ENCODE results near the gene FBL. TPM values are rescaled to one million over a fixed set of nuclear protein-coding genes. Genes with fewer than 3 reads are reported as not detected.

Gene FBL
- total RNA-seq, 2 experiments from 2014 or later, result 336 to 365 TPM

GRCh38 chr19:39838569-39838968 lies 7.6 kb downstream of the FBL start:
- peaks cover 19% of the 10 kb centered on the region for H4K20me1 ChIP-seq (ENCODE audit: insufficient read depth, low read length)

GRCh38 chr19:39837978-39838377 lies 8.2 kb downstream of the FBL start:
- peaks cover 30% of the 10 kb centered on the region for H3K79me2 ChIP-seq (ENCODE audit: insufficient read depth, low read depth, low read length)
- peaks cover 14% of the 10 kb centered on the region for H4K20me1 ChIP-seq (ENCODE audit: insufficient read depth, low read length)
- no peak overlapping the region for H3K4me2 ChIP-seq (ENCODE audit: low read length)
- no peak overlapping the region for H3K27ac ChIP-seq (ENCODE audit: low read depth, low read length, poor library complexity, severe bottlenecking)
- ChIA-PET CTCF (ENCODE audit: unreplicated experiment) (no interaction called here), POLR2A (no interaction called here)
- no peaks in the 10 kb centered on the region for H3K9me2 ChIP-seq (ENCODE audit: insufficient read depth, low read length)
- no peak overlapping the region for H3K4me3 ChIP-seq (ENCODE audit: low read depth, low read length, poor library complexity, severe bottlenecking)
- H2AFZ ChIP-seq (ENCODE audit: low read length), result no peak overlapping the region
- TF ChIP-seq, protein P1, sequence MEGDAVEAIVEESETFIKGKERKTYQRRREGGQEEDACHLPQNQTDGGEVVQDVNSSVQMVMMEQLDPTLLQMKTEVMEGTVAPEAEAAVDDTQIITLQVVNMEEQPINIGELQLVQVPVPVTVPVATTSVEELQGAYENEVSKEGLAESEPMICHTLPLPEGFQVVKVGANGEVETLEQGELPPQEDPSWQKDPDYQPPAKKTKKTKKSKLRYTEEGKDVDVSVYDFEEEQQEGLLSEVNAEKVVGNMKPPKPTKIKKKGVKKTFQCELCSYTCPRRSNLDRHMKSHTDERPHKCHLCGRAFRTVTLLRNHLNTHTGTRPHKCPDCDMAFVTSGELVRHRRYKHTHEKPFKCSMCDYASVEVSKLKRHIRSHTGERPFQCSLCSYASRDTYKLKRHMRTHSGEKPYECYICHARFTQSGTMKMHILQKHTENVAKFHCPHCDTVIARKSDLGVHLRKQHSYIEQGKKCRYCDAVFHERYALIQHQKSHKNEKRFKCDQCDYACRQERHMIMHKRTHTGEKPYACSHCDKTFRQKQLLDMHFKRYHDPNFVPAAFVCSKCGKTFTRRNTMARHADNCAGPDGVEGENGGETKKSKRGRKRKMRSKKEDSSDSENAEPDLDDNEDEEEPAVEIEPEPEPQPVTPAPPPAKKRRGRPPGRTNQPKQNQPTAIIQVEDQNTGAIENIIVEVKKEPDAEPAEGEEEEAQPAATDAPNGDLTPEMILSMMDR (conservative IDR thresholded peaks at IDR 0.05; ENCODE audit: low read length), result no peak
- no peak for TF ChIP-seq EZH2phosphoT487 (IDR thresholded peaks at IDR 0.05; ENCODE audit: borderline replicate concordance, low read depth, low read length)
- intact Hi-C loops (cut with micrococcal nuclease; ENCODE audit: unreplicated experiment), result no loop called here
- H3K9me3 ChIP-seq (ENCODE audit: low read length), result no peaks in the 10 kb centered on the region
- H3K36me3 ChIP-seq (ENCODE audit: insufficient read depth, low read length), result peaks cover 83% of the 10 kb centered on the region
- BruUV-seq (replicated peaks), result no TSS peak
- peaks cover 24% of the 10 kb centered on the region for H3K4me1 ChIP-seq (ENCODE audit: insufficient read depth, low read length, poor library complexity, severe bottlenecking)
- DNase-seq (ENCODE audit: low spot score), result no peak

More at GRCh38 chr19:39838569-39838968, 7.6 kb downstream of the FBL start:
- TF ChIP-seq, protein P1 (conservative IDR thresholded peaks at IDR 0.05; ENCODE audit: low read length), result no peak
- no peak for TF ChIP-seq EZH2phosphoT487 (IDR thresholded peaks at IDR 0.05; ENCODE audit: borderline replicate concordance, low read depth, low read length)
- Histone ChIP-seq H3K27ac (ENCODE audit: low read depth, low read length, poor library complexity, severe bottlenecking) (no peak overlapping the region), H3K36me3 (ENCODE audit: insufficient read depth, low read length) (peaks cover 86% of the 10 kb centered on the region), H3K4me2 (ENCODE audit: low read length) (no peak overlapping the region), H3K9me3 (ENCODE audit: low read length) (no peaks in the 10 kb centered on the region), H3K79me2 (ENCODE audit: insufficient read depth, low read depth, low read length) (peaks cover 36% of the 10 kb centered on the region), H2AFZ (ENCODE audit: low read length) (no peak overlapping the region), H3K4me1 (ENCODE audit: insufficient read depth, low read length, poor library complexity, severe bottlenecking) (peaks cover 22% of the 10 kb centered on the region), H3K4me3 (ENCODE audit: low read depth, low read length, poor library complexity, severe bottlenecking) (no peak overlapping the region), H3K9me2 (ENCODE audit: insufficient read depth, low read length) (no peaks in the 10 kb centered on the region)
- BruUV-seq (replicated peaks), result no TSS peak
- intact Hi-C loops (cut with micrococcal nuclease; ENCODE audit: unreplicated experiment), result no loop called here
- ChIA-PET POLR2A (no interaction called here), CTCF (ENCODE audit: unreplicated experiment) (no interaction called here)
- no peak for DNase-seq (ENCODE audit: low spot score)

DNA sequence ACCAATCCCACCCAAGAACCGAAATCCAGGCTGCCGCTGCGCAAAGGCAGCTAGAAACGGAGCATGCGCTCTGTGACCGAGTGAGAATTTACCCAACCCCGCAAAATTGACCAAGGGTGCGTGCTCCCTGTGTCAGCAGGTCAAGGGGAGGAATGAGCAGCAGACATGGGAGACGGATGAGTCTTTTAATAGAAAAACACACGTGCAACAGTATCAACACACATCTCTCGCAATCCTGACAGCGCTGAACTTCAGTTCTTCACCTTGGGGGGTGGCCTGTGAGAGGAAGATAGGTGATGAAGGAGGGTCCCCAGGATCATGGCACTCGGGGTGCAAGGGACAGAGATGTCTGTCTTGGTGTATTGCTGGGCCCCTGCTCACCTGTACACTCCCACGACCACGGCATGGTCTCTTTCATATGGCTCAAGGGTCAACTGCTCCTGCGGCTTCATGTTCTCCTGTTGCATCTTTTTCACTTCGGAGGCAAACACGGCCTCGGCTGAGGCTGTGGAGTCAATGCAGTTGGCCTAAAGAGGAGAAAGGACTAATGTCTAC lies 11.8 kb downstream of the FBL start:
- H3K79me2 ChIP-seq (ENCODE audit: insufficient read depth, low read depth, low read length), result no peaks in the 10 kb centered on the region
- POLR2A ChIA-PET, result interaction anchor here (0.6 to 1.3 kb wide), 4 partner anchors 11 to 1723 kb away, joined by 4 to 7 read pairs (median 7); no protein-coding TSS in a partner anchor
- peak overlapping the region; percentile 68 for H3K4me3 ChIP-seq (ENCODE audit: low read depth, low read length, poor library complexity, severe bottlenecking)
- BruUV-seq (replicated peaks), result no TSS peak
- DNase-seq (ENCODE audit: low spot score), result no peak
- intact Hi-C loops (cut with micrococcal nuclease; ENCODE audit: unreplicated experiment), result no loop called here
- no peak for TF ChIP-seq EZH2phosphoT487 (IDR thresholded peaks at IDR 0.05; ENCODE audit: borderline replicate concordance, low read depth, low read length)
- TF ChIP-seq, protein P1 (conservative IDR thresholded peaks at IDR 0.05; ENCODE audit: low read length), result no peak
- H4K20me1 ChIP-seq (ENCODE audit: insufficient read depth, low read length), result no peaks in the 10 kb centered on the region
- H2AFZ ChIP-seq (ENCODE audit: low read length), result no peak overlapping the region
- peaks cover 16% of the 10 kb centered on the region for H3K4me1 ChIP-seq (ENCODE audit: insufficient read depth, low read length, poor library complexity, severe bottlenecking)
- H3K4me2 ChIP-seq (ENCODE audit: low read length), result peak overlapping the region; percentile 76
- no peak overlapping the region for H3K27ac ChIP-seq (ENCODE audit: low read depth, low read length, poor library complexity, severe bottlenecking)
- no peaks in the 10 kb centered on the region for H3K9me3 ChIP-seq (ENCODE audit: low read length)
- H3K9me2 ChIP-seq (ENCODE audit: insufficient read depth, low read length), result no peaks in the 10 kb centered on the region
- CTCF ChIA-PET (ENCODE audit: unreplicated experiment), result interaction anchor here (0.6 to 1.7 kb wide), 6 partner anchors 9 to 1990 kb away, joined by 3 to 12 read pairs (median 6); no protein-coding TSS in a partner anchor
- peaks cover 89% of the 10 kb centered on the region for H3K36me3 ChIP-seq (ENCODE audit: insufficient read depth, low read length)
